Esophagus muscularis mucosa (tissue), 4 donors: ENCODE measurements around the gene NARF.

Experiments used
- EP300 ChIP-seq: sonication (generic); formaldehyde crosslinking; IDR thresholded peaks from one replicate; pipeline ENCODE4 v1.6.1; 2017; ENCODE audit warnings: antibody characterized with exemption
- POLR2A ChIP-seq: fragments of 450-650 bp; IDR thresholded peaks from one replicate; pipeline ENCODE4 v1.6.1; 2017; ENCODE audit warnings: antibody characterized with exemption, moderate library complexity, mild to moderate bottlenecking, low read depth
- TF ChIP-seq, protein P1 (sequence below), 3 experiments: fragments of 200-600 bp in 2 of 3; fragments of 450-650 bp in 1 of 3; sonication (generic) in 2 of 3; IDR thresholded peaks; one replicate each; pipeline ENCODE4 v1.5.1; 2017 to 2019; ENCODE audit warnings: antibody characterized with exemption in 3 of 3, mild to moderate bottlenecking in 2 of 3, moderate library complexity in 1 of 3

DNA sequence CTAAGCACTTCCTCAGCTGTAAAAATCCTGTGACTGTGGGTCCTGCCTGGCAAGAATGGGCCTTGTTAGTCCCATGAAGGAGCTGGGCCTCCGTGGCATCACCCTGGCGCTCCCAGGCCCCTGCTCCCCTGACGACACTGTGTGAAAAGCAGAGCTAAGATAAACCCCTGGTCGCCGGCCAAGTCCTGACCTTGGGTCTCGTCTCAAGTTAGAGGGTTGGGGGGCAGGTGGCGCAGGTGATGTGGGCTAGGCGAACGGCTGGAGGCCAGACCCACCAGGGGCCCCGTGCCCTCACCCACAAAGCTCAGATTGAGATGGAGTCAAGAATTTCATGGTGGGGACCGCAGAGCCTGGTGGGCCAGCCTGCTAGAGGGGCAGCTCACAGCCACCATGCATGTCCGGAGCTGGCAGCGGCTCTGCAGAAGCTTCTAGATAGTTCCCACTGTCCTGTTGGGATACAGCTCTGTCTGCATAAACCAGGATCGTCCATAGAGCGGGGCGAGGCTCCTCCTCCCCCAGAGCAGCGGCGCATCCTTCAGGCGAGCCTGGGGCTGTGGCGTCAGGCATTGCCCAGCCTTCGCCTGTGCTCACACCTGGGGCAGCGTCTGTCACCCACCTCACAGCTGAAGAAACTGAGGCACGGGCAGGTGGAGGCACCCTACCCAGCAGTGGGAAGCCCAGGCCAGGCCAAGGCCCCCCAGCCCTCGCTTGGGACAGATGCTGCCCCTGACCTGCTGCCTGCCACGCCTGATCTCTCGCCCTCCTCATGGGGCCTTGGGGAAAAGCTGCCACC, 19.9 kb upstream of the NARF start:
- no peak for TF ChIP-seq POLR2A
- TF ChIP-seq, protein P1, sequence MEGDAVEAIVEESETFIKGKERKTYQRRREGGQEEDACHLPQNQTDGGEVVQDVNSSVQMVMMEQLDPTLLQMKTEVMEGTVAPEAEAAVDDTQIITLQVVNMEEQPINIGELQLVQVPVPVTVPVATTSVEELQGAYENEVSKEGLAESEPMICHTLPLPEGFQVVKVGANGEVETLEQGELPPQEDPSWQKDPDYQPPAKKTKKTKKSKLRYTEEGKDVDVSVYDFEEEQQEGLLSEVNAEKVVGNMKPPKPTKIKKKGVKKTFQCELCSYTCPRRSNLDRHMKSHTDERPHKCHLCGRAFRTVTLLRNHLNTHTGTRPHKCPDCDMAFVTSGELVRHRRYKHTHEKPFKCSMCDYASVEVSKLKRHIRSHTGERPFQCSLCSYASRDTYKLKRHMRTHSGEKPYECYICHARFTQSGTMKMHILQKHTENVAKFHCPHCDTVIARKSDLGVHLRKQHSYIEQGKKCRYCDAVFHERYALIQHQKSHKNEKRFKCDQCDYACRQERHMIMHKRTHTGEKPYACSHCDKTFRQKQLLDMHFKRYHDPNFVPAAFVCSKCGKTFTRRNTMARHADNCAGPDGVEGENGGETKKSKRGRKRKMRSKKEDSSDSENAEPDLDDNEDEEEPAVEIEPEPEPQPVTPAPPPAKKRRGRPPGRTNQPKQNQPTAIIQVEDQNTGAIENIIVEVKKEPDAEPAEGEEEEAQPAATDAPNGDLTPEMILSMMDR (IDR thresholded peaks at IDR 0.05): no peak
- TF ChIP-seq EP300: no peak
